Dendritic cell treated with granulocyte-macrophage colony-stimulating factor and Interleukin-4, amounts not matched to agents 40 ng/mL and 50 ng/mL, for 4 days (primary cell): Measurements from ENCODE around the gene MTERF2.
"Not testable (repeated sequence)": the region's sequence is repeated elsewhere in the genome, so short reads cannot be mapped to it uniquely, and the experiment has no call there.

Source experiments
- H3K27ac Mint-ChIP-seq: one replicate; pipeline ENCODE4 v1.8.0; 2022; ENCODE audit warnings: mild to moderate bottlenecking, mixed read lengths
- H3K27me3 Mint-ChIP-seq: one replicate; pipeline ENCODE4 v1.8.0; 2022; ENCODE audit warnings: mild to moderate bottlenecking, mixed read lengths
- H3K36me3 Mint-ChIP-seq: one replicate; pipeline ENCODE4 v1.8.0; 2022; ENCODE audit warnings: low read depth, mixed read lengths
- H3K4me1 Mint-ChIP-seq: one replicate; pipeline ENCODE4 v1.8.0; 2022; ENCODE audit warnings: low read depth, mixed read lengths
- H3K4me3 Mint-ChIP-seq: one replicate; pipeline ENCODE4 v1.8.0; 2022; ENCODE audit warnings: mild to moderate bottlenecking, moderate library complexity, mixed read lengths
- H3K9me3 Mint-ChIP-seq: one replicate; pipeline ENCODE4 v1.8.0; 2022; ENCODE audit warnings: mixed read lengths
- intact Hi-C: fragments of 100-400 bp; cut with micrococcal nuclease; formaldehyde crosslinking; loops from one replicate; pipeline ENCODE4 v1.15.0; 2022

Gene MTERF2

DNA sequence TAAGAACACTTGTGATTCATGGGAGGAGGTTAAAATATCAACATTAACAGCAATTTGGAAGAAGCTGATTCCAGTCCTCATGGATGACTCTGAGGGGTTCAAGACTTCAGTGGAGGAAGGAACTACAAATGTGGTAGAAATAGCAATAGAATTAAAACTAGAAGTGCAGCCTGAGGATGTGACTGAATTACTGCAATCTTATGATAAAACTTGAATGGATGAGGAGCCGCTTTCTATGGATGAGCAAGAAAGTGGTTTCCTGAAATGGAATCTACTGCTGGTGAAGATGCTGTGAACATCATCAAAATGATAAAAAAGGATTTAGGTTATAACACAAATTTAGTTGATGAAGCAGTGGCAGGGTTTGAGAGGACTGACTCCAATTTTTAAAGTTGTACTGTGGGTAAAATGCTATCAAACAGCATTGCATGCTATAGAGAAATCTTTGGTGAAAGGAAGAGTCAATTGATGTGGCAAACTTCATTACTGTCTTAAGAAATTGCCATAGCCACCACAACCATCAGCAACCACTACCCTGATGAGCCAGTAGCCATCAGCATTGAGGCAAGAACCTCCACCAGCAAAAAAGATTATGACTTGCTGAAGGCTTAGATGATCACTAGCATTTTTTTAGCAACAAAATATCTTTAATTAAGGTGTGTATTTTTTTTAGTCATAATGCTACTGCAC is 25.9 kb upstream of the MTERF2 start:
- Mint-ChIP-seq H3K9me3 (no peaks in the 10 kb centered on the region), H3K4me3 (no peak overlapping the region), H3K36me3 (no peaks in the 10 kb centered on the region), H3K27ac (no peak overlapping the region), H3K27me3 (no peaks in the 10 kb centered on the region), H3K4me1 (no peaks in the 10 kb centered on the region)
- intact Hi-C loops = no loop called here

DNA sequence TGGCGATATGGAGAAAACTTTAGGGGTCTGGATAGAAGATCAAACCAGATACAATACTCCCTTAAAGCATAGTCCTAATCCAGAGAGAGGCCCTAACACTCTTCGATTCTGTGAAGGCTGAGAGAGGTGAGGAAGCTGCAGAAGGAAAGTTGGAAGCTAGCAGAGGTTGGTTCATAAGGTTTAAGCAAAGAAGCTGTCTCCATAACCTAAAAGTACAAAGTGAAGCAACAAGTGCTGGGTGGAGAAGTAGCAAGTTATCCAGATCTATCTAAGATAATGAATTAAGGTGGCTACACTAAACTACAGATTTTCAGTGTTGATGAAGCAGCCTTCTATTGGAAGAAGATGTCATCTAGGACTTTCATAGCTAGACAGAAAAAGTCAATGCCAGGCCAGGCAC is 24.6 kb upstream of the MTERF2 start:
- Mint-ChIP-seq H3K27me3 (no peaks in the 10 kb centered on the region), H3K4me1 (no peaks in the 10 kb centered on the region), H3K9me3 (no peaks in the 10 kb centered on the region), H3K4me3 (no peak overlapping the region), H3K27ac (no peak overlapping the region), H3K36me3 (no peaks in the 10 kb centered on the region)
- intact Hi-C loops = no loop called here

DNA sequence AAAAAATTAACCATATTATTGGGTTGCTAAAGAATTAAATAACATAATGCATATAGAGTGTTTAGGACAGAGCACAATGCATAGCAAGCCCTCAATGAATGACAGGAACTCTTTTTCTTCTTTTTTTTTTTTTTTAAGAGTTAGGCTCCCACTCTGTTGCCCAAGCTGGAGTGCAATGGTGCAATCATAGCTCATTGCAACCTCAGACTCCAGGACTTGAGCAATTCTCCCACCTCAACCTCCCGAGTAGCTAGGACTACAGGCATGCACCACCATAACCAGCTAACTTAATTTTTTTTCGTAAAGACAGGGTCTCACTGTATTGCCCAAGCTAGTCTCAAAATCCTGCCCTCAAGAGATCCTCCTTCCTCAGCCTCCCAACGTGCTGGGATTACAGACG is 20.5 kb upstream of the MTERF2 start:
- H3K27ac Mint-ChIP-seq = no peak overlapping the region
- H3K9me3 Mint-ChIP-seq = no peaks in the 10 kb centered on the region
- no peaks in the 10 kb centered on the region for H3K27me3 Mint-ChIP-seq
- H3K36me3 Mint-ChIP-seq = no peaks in the 10 kb centered on the region
- no peak overlapping the region for H3K4me3 Mint-ChIP-seq
- intact Hi-C loops = no loop called here
- H3K4me1 Mint-ChIP-seq = no peaks in the 10 kb centered on the region

DNA sequence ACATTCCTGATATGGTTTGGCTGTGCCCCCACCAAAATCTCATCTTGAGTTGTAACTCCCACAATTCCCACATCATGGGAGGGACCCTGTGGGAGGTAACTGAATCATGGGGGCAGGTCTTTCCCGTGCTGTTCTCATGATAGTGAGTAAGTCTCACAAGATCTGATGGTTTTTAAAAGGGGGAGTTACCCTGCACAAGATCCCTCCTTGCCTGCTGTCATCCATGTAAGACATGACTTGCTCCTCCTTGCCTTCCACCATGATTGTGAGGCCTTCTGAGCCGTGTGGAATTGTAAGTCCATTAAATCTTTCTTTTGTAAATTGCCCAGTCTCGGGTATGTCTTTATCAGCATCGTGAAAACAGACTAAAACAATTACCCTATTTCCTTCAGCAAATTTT is 15.7 kb upstream of the MTERF2 start:
- not testable (repeated sequence) for H3K4me3 Mint-ChIP-seq, H3K27ac Mint-ChIP-seq

DNA sequence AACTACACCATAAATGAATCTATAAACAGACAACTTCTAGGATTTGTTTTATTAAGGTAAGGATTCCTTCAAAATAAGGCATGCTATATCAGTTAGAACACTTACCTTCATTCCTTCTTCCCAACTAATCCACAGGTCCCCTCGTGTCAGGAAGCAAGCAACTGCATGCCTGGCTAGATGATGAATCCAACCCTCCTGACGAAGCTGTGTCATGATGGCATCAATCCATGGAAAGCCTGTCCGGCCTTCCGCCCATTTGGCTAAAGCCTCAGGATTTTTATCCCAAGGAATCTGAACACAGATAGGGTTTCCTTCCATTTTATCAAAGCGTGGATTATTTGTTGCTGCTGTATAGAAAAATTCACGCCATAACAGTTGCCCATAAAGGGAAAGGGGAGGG is 12.5 kb upstream of the MTERF2 start:
- no peaks in the 10 kb centered on the region for H3K4me1 Mint-ChIP-seq
- no peaks in the 10 kb centered on the region for H3K9me3 Mint-ChIP-seq
- no peak overlapping the region for H3K4me3 Mint-ChIP-seq
- H3K27me3 Mint-ChIP-seq = no peaks in the 10 kb centered on the region
- no peak overlapping the region for H3K27ac Mint-ChIP-seq
- intact Hi-C loops = no loop called here
- peaks cover 22% of the 10 kb centered on the region for H3K36me3 Mint-ChIP-seq

More for the DNA sequence above, 15.7 kb upstream of the MTERF2 start:
- intact Hi-C loops, H3K27me3 Mint-ChIP-seq, H3K9me3 Mint-ChIP-seq, H3K4me1 Mint-ChIP-seq: not testable (repeated sequence)
- H3K36me3 Mint-ChIP-seq = peaks cover 11% of the 10 kb centered on the region

DNA sequence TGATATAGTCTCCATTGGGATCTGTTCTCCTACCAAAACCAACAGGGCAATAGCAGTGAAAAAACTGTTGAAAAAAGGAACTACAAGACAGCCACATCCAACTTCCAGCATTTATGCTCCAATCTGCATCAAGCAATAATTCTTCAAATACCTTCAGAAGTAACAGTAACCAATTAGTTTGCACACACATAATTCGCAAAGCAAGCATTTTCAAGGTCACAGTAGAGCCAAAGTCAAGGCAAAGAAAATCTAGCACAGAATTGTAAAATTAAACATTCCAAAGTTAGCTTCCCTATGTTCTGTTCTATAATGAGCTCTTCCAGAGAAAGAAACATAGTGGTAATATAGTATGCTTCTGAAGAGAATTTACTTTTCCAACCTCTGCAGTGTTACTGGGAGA is 11.0 kb upstream of the MTERF2 start:
- Mint-ChIP-seq H3K27me3 (no peaks in the 10 kb centered on the region), H3K27ac (no peak overlapping the region), H3K36me3 (peaks cover 22% of the 10 kb centered on the region), H3K4me1 (no peaks in the 10 kb centered on the region), H3K9me3 (no peaks in the 10 kb centered on the region), H3K4me3 (no peak overlapping the region)
- intact Hi-C loops = no loop called here

DNA sequence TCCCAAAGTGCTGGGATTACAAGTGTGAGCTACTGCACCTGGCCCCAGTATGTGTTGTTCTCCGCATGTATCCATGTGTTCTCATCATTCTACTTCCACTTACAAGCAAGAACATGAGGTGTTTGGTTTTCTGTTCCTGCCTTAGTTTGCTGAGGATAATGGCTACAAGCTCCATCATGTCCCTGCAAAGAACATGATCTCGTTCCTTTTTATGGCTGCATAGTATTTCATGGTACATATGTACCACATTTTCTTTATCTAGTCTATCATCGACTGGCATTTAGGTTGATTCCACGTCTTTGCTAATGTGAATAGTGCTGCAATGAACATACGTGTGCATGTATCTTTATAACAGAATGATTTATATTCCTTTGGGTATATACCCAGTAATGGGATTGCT is 9.2 kb upstream of the MTERF2 start:
- H3K27ac Mint-ChIP-seq, H3K9me3 Mint-ChIP-seq, H3K4me1 Mint-ChIP-seq, H3K4me3 Mint-ChIP-seq, intact Hi-C loops, H3K27me3 Mint-ChIP-seq: not testable (repeated sequence)
- H3K36me3 Mint-ChIP-seq = peaks cover 21% of the 10 kb centered on the region

DNA sequence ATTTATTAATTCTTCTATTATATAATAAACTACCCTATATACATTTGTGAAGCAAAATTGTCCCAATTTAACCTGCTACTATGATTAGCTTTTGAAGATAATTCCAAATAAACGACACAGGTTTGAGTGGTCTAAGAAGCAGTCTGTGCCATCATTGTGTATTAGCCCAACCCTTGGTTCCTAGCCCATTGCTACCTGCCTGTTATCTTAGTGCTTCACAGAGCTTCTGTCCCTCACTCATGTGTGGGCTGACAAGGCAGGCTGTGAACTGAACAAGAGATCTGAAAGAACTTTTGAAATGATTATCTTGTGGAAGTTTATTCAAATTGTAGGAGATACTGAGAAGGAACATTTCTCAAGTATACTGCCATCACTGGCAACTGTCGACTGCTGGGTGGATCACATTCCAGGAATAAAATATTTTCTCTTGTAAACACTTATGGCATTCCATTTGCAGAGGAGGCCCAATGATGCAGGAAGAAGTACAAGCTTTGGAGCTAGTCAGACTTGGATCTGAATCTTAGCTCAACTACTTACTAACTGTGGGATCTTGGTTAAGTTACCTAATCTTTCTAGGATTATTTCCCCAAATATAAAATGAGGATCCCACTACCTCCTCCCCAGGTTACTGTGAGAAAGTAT is 7.8 kb upstream of the MTERF2 start:
- Mint-ChIP-seq H3K36me3 (peaks cover 12% of the 10 kb centered on the region), H3K27ac (no peak overlapping the region), H3K27me3 (no peaks in the 10 kb centered on the region), H3K4me1 (no peaks in the 10 kb centered on the region), H3K4me3 (no peak overlapping the region), H3K9me3 (no peaks in the 10 kb centered on the region)
- intact Hi-C loops = no loop called here

DNA sequence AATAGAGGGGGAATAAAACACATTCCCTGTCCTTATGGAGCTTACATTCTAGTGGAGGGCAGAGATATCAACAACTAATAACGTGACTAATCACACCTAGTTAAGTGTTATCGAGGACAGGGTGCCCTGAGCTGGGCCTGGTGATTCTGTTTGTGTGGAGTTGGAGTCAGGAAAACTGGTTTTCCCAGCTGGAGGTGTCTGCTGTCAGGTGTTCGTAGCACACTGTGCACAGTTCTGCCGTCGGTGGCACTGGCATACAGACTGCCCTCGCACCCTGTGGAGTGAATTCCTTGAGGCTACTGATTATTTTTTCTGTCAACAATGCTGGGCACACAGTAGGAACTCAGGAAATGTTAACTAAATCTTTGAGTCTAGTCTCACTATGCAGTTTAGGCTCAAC is 900 bp upstream of the MTERF2 start:
- Mint-ChIP-seq H3K9me3 (no peaks in the 10 kb centered on the region), H3K4me1 (peaks cover 21% of the 10 kb centered on the region), H3K36me3 (peaks cover 19% of the 10 kb centered on the region), H3K27ac (no peak overlapping the region), H3K27me3 (peaks cover 8% of the 10 kb centered on the region), H3K4me3 (no peak overlapping the region)
- intact Hi-C loops = loop anchor here (2.0 kb wide), 1 partner anchor 105 kb away; the partner anchor contains the start of gene CRY1

DNA sequence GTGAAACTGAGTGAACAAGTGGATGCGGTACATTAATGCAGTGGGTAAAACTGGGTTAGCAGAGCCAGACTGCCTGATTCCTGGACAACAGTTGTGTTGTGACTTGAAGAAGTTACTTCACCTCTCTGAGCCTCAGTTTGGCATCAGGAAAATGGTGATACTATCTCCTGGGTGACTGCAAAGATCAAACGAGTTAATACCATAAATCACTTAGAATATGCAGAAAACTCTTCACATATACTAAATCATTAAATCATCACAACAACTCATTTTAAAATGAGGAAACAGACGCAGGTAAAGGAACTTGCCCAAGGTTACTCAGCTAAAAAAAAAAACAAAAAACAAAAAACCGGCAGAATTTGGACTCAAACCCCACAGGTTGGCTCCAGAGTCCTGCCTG is 811 bp downstream of the MTERF2 start:
- Mint-ChIP-seq H3K27me3 (peaks cover 8% of the 10 kb centered on the region), H3K36me3 (peaks cover 19% of the 10 kb centered on the region), H3K27ac (peak overlapping the region; percentile 84), H3K4me3 (peak overlapping the region; percentile 92), H3K4me1 (peaks cover 21% of the 10 kb centered on the region), H3K9me3 (no peaks in the 10 kb centered on the region)
- intact Hi-C loops = loop anchor here (2.0 kb wide), 1 partner anchor 107 kb away; the partner anchor contains the start of gene CRY1

DNA sequence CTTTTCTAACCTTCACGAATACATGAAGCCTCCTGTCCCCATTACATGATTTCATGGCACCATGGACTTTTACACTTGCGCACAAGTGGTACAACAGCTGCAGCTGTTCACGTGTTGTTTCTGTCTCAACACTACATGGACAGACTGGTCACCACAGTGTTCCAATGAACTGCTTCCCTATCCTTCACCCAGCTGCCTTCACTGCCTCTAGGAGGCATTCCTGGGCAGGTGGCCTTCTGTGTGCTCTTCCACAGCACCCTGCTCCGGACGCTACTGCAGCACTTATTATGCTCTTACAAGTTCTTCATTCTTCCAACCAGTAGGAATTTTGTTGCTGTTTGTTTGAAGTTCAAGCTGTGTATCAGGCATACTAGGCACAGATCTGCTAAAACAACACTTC is 1.5 kb downstream of the MTERF2 start:
- H3K27me3 Mint-ChIP-seq = peaks cover 8% of the 10 kb centered on the region
- H3K4me1 Mint-ChIP-seq = peaks cover 21% of the 10 kb centered on the region
- no peak overlapping the region for H3K4me3 Mint-ChIP-seq
- no peak overlapping the region for H3K27ac Mint-ChIP-seq
- intact Hi-C loops = no loop called here
- H3K36me3 Mint-ChIP-seq = peaks cover 19% of the 10 kb centered on the region
- no peaks in the 10 kb centered on the region for H3K9me3 Mint-ChIP-seq

DNA sequence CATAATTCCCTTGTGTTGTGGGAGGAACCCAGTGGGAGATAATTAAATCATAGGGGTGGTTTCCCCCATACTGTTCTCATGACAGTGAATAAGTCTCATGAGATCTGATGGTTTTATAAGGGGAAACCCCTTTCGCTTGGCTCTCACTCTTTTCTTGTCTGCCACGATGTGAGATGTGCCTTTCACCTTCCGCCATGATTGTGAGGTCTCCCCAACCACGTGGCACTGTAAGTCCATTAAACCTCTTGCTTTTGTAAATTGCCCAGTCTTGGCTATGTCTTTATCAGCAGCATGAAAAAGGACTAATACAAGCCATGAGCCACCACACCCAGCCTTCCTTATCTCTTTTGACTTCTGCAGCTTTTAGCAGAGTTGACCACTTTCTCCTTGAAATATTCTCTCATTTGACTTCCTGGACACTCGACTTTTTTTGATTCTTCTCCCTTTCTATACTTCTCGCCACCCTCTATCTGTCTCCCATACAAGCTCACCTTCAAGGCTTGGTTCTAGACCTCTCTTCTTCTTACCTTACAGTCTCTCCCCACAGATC is 2.3 kb downstream of the MTERF2 start:
- Mint-ChIP-seq H3K4me3 (no peak overlapping the region), H3K9me3 (no peaks in the 10 kb centered on the region), H3K27ac (no peak overlapping the region), H3K27me3 (peaks cover 8% of the 10 kb centered on the region), H3K4me1 (peaks cover 21% of the 10 kb centered on the region), H3K36me3 (peaks cover 19% of the 10 kb centered on the region)
- intact Hi-C loops = no loop called here

DNA sequence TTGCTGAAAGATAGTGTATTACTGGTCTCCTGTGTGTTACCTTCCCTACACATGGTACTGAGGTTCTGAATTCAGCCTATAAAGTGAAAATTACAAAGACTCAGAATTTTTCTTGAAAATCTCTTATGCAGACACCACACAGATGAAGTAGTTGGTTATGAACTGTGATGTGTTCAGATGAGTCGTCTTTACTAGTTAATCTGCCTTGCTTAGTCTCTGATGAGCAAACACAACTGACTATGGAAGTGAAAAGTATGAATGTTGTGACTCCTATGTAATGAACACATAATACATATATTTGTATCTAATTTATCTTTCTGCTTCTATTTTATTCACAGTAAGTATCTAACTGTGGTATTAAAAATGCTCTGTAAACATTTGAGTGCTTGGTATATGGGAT is 4.7 kb downstream of the MTERF2 start:
- peaks cover 15% of the 10 kb centered on the region for H3K4me1 Mint-ChIP-seq
- no peak overlapping the region for H3K27ac Mint-ChIP-seq
- intact Hi-C loops = no loop called here
- H3K9me3 Mint-ChIP-seq = no peaks in the 10 kb centered on the region
- H3K27me3 Mint-ChIP-seq = peaks cover 3% of the 10 kb centered on the region
- peaks cover 25% of the 10 kb centered on the region for H3K36me3 Mint-ChIP-seq
- H3K4me3 Mint-ChIP-seq = no peak overlapping the region

DNA sequence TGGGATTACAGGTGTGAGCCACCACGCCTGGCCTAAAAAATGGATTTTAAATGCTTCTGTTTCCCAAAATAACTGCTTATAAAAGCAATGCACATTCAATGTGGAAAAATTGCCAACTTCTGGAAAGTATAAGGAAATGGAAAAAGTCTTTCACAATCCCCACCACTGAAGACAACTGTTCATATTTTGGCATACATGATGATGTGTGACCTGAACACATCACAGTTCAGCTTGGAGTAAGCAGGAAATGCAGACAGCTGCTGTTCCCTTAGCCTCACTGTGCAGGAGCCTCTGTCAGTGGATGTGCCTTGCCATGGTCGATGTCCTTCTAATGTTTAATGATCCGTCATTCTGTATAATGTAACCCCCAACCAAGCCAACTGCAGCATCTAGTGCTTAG is 5.2 kb downstream of the MTERF2 start:
- intact Hi-C loops = no loop called here
- Mint-ChIP-seq H3K27me3 (peaks cover 3% of the 10 kb centered on the region), H3K9me3 (no peaks in the 10 kb centered on the region), H3K4me3 (no peak overlapping the region), H3K36me3 (peaks cover 25% of the 10 kb centered on the region), H3K27ac (no peak overlapping the region), H3K4me1 (peaks cover 15% of the 10 kb centered on the region)
